ENCODE results near the gene FIBP. TPM values are rescaled to one million over a fixed set of nuclear protein-coding genes. Genes with fewer than 3 reads are reported as not detected.
A peak's percentile ranks its signal among the peaks of the same experiment; 100 is the strongest.

FIBP gene
- total and polyA plus RNA-seq, 2 of the 8 experiments (the other 6 are each of a cell fraction or from before 2014, with no cell fraction given): 74.3 to 173 TPM

- Histone ChIP-seq H2AK5ac (ENCODE audit: low read depth, low read length) (no peak overlapping the region), H3K4me3 (ENCODE audit: extremely low read depth in 1 of 4, insufficient read depth in 2 of 4, low read depth in 3 of 4, low read length in 4 of 4) (no peak overlapping the region), H2BK20ac (ENCODE audit: low read length) (no peak overlapping the region), H2BK120ac (replicated peaks; ENCODE audit: low read depth, low read length) (no peak overlapping the region), H4K20me1 (replicated peaks in 1 of 2; ENCODE audit: control insufficient read depth in 1 of 2, insufficient read depth in 2 of 2, low read length in 2 of 2) (peaks cover 9 to 12% of the 10 kb centered on the region in 2 experiments), H4K91ac (replicated peaks; ENCODE audit: insufficient read length, low read length) (no peak overlapping the region), H4K5ac (ENCODE audit: insufficient read length, low read depth, low read length) (no peak overlapping the region), H2AFZ (ENCODE audit: low read length) (no peak overlapping the region), H3K4me1 (replicated peaks in 1 of 4; ENCODE audit: control insufficient read depth in 3 of 4, insufficient read depth in 4 of 4, low read length in 3 of 4) (peaks cover 0 to 4% (median under 1%) of the 10 kb centered on the region in 4 experiments; a peak in 5 of 7 replicates), H3K9ac (replicated peaks in 1 of 4; ENCODE audit: extremely low read depth in 1 of 4, low read depth in 3 of 4, low read length in 3 of 4) (no peak overlapping the region), H3K36me3 (ENCODE audit: control insufficient read depth in 2 of 4, insufficient read depth in 4 of 4, low read length in 3 of 4) (peaks cover 2 to 15% (median 12%) of the 10 kb centered on the region in 4 experiments), H3K27me3 (replicated peaks in 1 of 4; ENCODE audit: control insufficient read depth in 3 of 4, extremely low read depth in 1 of 4, insufficient read depth in 3 of 4, low read length in 3 of 4) (no peaks in the 10 kb centered on the region; a peak in 1 of 7 replicates), H3K4me2 (ENCODE audit: insufficient read depth in 1 of 2, low read depth in 2 of 2, low read length in 2 of 2) (0 out of 4 replicates have a peak overlapping the region, but pooled peaks of 1 of the 2 experiments have one; percentile 6), H2BK15ac (ENCODE audit: low read length) (no peak overlapping the region), H3K18ac (ENCODE audit: extremely low read depth, low read length) (no peak overlapping the region), H3K23me2 (ENCODE audit: low read depth, low read length) (no peaks in the 10 kb centered on the region), H2BK12ac (ENCODE audit: low read depth, low read length) (no peak overlapping the region), H3K56ac (replicated peaks; ENCODE audit: insufficient read length, low read depth, low read length) (no peak overlapping the region), H3K27ac (ENCODE audit: low read depth, low read length) (no peak overlapping the region), H3K4ac (replicated peaks; ENCODE audit: insufficient read length, low read depth, low read length) (no peak overlapping the region), H3K23ac (ENCODE audit: insufficient read length) (no peak overlapping the region), H3K79me1 (ENCODE audit: low read depth, low read length) (peaks cover 5% of the 10 kb centered on the region; the same call in 1 of the 2 replicates), H3K79me2 (ENCODE audit: control insufficient read depth in 1 of 2, insufficient read depth in 2 of 2, low read length in 2 of 2) (peaks cover 0 to 6% of the 10 kb centered on the region in 2 experiments; a peak in 2 of 4 replicates), H3K9me3 (ENCODE audit: insufficient read depth in 2 of 2, low read depth in 1 of 2, low read length in 1 of 2) (peaks cover 7 to 10% of the 10 kb centered on the region in 2 experiments; a peak in 2 of 4 replicates), H2BK5ac (ENCODE audit: low read depth, low read length) (0 out of 2 replicates have a peak overlapping the region, but pooled peaks have one; percentile 77), H4K8ac (ENCODE audit: extremely low read depth, insufficient read depth, low read length) (no peak overlapping the region), H3K14ac (ENCODE audit: insufficient read length) (no peak overlapping the region)
- POLR2A ChIA-PET (ENCODE audit: partially characterized antibody): interaction anchor here (1.0 to 38.3 kb wide), 8 partner anchors 11 to 186 kb away, joined by 3 to 1071 read pairs (median 5); partner anchors contain the start of genes CCDC85B, CFL1, CTSW and EFEMP2
- no peak for FAIRE-seq
- DNase-seq (ENCODE audit: low read depth in 1 of 2, low spot score in 2 of 2): no peak
- CTCF ChIA-PET (ENCODE audit: partially characterized antibody): interaction anchor here (1.0 to 15.2 kb wide), 13 partner anchors 9 to 139 kb away, joined by 3 to 283 read pairs (median 16); partner anchors contain the start of genes AP5B1, CCDC85B, CFL1 and CTSW
- WGBS, 2 experiments (ENCODE audit: extremely low coverage in 1 of 2, insufficient coverage in 1 of 2, insufficient read length in 1 of 2, insufficient replicate concordance in 2 of 2, low coverage in 1 of 2, low lambda C conversion rate in 2 of 2, missing lambda C conversion rate in 1 of 2): 86% methylated on average over 8 of the region's 8 CpGs; no CpG with 5 or more reads in 1 of the 2 experiments
- TF ChIP-seq MAFK (IDR thresholded peaks at IDR 0.05; ENCODE audit: low read depth, low read length): no peak
- no peak for TF ChIP-seq CEBPB (IDR thresholded peaks at IDR 0.05; ENCODE audit: low read depth, low read length)
- TF ChIP-seq TEAD4 (IDR thresholded peaks at IDR 0.05; ENCODE audit: low read depth, low read length): no peak
- no peak for TF ChIP-seq PHF8 (conservative IDR thresholded peaks at IDR 0.05; ENCODE audit: low read depth, low read length)
- no peak for TF ChIP-seq TAF7 (optimal IDR thresholded peaks at IDR 0.05; ENCODE audit: borderline replicate concordance, low read depth, low read length)
- TF ChIP-seq TAF1 (IDR thresholded peaks at IDR 0.05; ENCODE audit: low read depth, low read length): no peak
- TF ChIP-seq ZNF274 (IDR thresholded peaks at IDR 0.05; ENCODE audit: borderline replicate concordance, extremely low read depth, low read length): no peak
- TF ChIP-seq, protein P1, sequence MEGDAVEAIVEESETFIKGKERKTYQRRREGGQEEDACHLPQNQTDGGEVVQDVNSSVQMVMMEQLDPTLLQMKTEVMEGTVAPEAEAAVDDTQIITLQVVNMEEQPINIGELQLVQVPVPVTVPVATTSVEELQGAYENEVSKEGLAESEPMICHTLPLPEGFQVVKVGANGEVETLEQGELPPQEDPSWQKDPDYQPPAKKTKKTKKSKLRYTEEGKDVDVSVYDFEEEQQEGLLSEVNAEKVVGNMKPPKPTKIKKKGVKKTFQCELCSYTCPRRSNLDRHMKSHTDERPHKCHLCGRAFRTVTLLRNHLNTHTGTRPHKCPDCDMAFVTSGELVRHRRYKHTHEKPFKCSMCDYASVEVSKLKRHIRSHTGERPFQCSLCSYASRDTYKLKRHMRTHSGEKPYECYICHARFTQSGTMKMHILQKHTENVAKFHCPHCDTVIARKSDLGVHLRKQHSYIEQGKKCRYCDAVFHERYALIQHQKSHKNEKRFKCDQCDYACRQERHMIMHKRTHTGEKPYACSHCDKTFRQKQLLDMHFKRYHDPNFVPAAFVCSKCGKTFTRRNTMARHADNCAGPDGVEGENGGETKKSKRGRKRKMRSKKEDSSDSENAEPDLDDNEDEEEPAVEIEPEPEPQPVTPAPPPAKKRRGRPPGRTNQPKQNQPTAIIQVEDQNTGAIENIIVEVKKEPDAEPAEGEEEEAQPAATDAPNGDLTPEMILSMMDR (IDR thresholded peaks at IDR 0.05; ENCODE audit: control extremely low read depth in 1 of 3, insufficient read depth in 1 of 3, low read depth in 1 of 3, low read length in 3 of 3): no peak
Measured at GRCh38 chr11:65849366-65849765, 38.9 kb downstream of the FIBP start.
